PC-9 (cell line): ENCODE data around the gene KAT6B.

Source experiments
- EZH2 ChIP-seq: fragments of 200-600 bp; sonication (generic); IDR thresholded peaks from 2 replicates; pipeline ENCODE4 v1.8.0; 2017; ENCODE audit warnings: antibody characterized with exemption, low read depth
- TF ChIP-seq, protein P1 (sequence below): fragments of 200-600 bp; sonication (generic); conservative IDR thresholded peaks from 2 replicates; pipeline ENCODE4 v1.6.1; 2017; ENCODE audit warnings: mixed run types, antibody characterized with exemption, mild to moderate bottlenecking, moderate library complexity

DNA sequence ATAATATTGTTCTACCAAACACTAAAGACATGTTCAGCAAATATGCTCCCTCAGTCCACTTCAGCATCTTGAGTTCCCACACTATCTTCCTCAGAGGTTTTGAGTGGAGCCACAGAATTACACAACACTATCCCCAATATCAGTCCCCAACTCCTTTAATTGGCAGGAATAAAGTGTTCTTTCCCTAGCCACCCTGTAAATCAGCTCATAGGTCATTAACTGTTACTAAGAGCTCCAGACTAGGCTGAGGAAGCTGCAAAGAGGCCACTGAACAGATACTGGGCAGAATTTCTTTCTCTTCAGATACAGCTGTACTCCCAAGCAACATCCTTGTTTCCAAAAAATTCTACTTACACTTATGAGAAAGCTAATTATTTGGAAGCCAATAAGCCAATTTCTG lies 11.6 kb upstream of the KAT6B start:
- TF ChIP-seq, protein P1, sequence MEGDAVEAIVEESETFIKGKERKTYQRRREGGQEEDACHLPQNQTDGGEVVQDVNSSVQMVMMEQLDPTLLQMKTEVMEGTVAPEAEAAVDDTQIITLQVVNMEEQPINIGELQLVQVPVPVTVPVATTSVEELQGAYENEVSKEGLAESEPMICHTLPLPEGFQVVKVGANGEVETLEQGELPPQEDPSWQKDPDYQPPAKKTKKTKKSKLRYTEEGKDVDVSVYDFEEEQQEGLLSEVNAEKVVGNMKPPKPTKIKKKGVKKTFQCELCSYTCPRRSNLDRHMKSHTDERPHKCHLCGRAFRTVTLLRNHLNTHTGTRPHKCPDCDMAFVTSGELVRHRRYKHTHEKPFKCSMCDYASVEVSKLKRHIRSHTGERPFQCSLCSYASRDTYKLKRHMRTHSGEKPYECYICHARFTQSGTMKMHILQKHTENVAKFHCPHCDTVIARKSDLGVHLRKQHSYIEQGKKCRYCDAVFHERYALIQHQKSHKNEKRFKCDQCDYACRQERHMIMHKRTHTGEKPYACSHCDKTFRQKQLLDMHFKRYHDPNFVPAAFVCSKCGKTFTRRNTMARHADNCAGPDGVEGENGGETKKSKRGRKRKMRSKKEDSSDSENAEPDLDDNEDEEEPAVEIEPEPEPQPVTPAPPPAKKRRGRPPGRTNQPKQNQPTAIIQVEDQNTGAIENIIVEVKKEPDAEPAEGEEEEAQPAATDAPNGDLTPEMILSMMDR = no peak
- TF ChIP-seq EZH2 = no peak
